Coronary artery (tissue), 2 donors: ENCODE data around the gene CHST11.

Experiments
- DNase-seq: peaks from one replicate; pipeline ENCODE4 v3.0.0-alpha.2; 2017; ENCODE audit warnings: low spot score
- H3K27ac ChIP-seq, 2 donors: fragments of 200-600 bp; sonication (generic); one replicate each; pipeline ENCODE4 v1.5.1; 2016 to 2019
- H3K4me3 ChIP-seq: fragments of 200-600 bp; sonication (generic); 2 replicates; pipeline ENCODE4 v1.5.1; 2016; ENCODE audit warnings: mild to moderate bottlenecking, moderate library complexity
- CTCF ChIP-seq: fragments of 200-600 bp; sonication (generic); IDR thresholded peaks from one replicate; pipeline ENCODE4 v1.5.1; 2019; ENCODE audit warnings: antibody characterized with exemption

Gene CHST11

GRCh38 chr12:104478396-104479122 lies 21.8 kb downstream of the CHST11 start:
- no peak for DNase-seq
- no peak for TF ChIP-seq CTCF
- no peak overlapping the region for H3K4me3 ChIP-seq
- H3K27ac ChIP-seq = peak overlapping the region in 1 of 2 donors; percentile 65

- no peak for TF ChIP-seq CTCF
- H3K4me3 ChIP-seq = no peak overlapping the region
- DNase-seq = no peak
- no peak overlapping the region for H3K27ac ChIP-seq
Measured at GRCh38 chr12:104479123-104479662, 22.4 kb downstream of the CHST11 start.

GRCh38 chr12:104480012-104480411 lies 23.3 kb downstream of the CHST11 start:
- Histone ChIP-seq H3K27ac (peak overlapping the region in 1 of 2 donors; percentile 10), H3K4me3 (no peak overlapping the region)
- TF ChIP-seq CTCF = no peak
- DNase-seq = no peak

DNA sequence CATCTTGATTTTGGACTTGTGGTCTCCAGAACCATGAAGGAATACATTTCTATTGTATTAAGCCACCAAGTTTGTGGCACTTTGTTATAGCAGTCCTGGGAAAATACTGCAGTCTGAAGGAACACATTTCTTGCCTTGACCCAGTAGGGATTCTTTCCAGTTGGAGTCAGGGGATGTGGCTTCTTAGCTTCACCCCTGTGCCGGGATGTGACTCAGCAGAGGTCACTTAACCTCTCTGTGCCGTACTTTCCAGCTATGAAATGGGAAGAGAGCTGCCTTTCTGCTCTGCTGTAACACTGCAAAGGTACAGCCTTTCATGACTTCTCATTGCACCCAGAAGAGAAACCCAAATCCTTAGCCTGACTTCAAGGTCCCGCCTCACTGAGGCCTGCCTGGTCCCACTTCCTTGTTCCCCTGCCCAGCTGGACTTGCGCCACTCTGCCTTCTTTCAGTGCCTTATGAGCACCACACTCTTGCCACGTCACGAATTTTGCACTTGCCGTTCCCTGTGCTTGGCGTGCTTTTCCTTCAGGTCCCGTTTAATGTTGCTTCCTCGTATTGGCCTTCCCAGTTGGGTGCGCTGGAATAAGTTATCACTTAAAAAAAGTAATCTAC lies 24.2 kb downstream of the CHST11 start:
- Histone ChIP-seq H3K27ac (peak overlapping the region in 1 of 2 donors; percentile 60), H3K4me3 (no peak overlapping the region)
- no peak for DNase-seq
- TF ChIP-seq CTCF = no peak

GRCh38 chr12:104482113-104482512 lies 25.4 kb downstream of the CHST11 start:
- TF ChIP-seq CTCF = no peak
- no peak overlapping the region for H3K27ac ChIP-seq
- H3K4me3 ChIP-seq = no peak overlapping the region
- no peak for DNase-seq

DNA sequence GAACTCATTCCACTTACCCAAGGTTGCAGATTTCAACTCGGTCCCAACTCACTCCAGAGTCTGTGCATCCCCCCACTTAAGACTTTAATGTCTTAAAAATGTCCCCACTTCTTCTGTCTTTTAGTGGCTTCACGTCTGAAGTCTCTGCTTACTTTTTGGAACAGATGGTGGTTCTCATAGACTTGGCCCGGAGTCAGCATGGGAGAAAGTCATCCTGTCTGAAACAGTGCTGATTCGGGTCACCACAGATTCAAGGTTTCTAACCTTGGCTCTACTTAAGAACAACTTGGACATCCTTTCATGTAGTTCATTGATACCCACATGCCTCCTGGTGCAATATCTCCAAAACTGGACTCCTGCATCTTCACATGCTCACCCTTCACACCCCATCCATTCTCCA lies 26.0 kb downstream of the CHST11 start:
- H3K4me3 ChIP-seq = no peak overlapping the region
- no peak for DNase-seq
- no peak for TF ChIP-seq CTCF
- no peak overlapping the region for H3K27ac ChIP-seq

- Histone ChIP-seq H3K27ac (no peak overlapping the region), H3K4me3 (no peak overlapping the region)
- no peak for TF ChIP-seq CTCF
- DNase-seq = no peak
Measured at GRCh38 chr12:104484079-104484478, 27.3 kb downstream of the CHST11 start.
